ENCODE data around the gene KRT24. TPM values are rescaled to one million over a fixed set of nuclear protein-coding genes. Genes with fewer than 3 reads are reported as not detected.

KRT24 gene
- total RNA-seq, 6 experiments from 2014 or later, result not detected

DNA sequence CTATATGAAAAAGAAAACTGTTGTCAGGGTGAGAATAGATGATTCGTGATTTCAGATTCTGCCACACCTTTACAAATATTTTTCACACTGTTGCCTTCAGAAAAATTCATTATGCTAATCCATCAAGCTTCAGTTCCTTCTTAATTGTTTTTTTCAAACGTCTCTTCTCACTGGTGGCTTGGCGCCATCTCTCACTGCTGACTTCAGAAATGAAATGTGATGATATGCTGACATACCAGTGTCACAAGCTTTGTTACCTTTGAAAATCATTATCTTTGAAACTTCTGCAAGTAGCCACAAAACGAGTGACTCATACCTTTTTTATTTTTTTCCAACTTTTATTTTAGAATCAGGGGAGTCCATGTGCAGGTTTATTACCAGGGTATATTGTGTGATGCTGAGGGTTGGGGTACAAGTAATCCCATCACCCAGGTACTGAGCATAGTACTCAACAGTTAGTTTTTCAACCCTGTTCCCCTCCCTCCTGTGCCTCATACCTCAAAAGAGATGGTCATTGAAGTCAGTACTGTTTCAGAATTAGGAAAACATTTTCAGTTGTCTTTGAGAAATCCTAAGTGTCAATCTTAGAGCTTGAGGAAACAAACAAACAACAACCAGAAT, 24.5 kb downstream of the KRT24 start:
- Mint-ChIP-seq H3K36me3 (ENCODE audit: low read depth) (no peaks in the 10 kb centered on the region), H3K4me1 (ENCODE audit: low read depth) (no peaks in the 10 kb centered on the region), H3K27ac (no peak overlapping the region), H3K4me3 (no peak overlapping the region), H3K9me3 (no peaks in the 10 kb centered on the region), H3K27me3 (ENCODE audit: insufficient read depth) (peaks cover 36% of the 10 kb centered on the region)
- DNase-seq, result no peak
- TF ChIP-seq, protein P1, sequence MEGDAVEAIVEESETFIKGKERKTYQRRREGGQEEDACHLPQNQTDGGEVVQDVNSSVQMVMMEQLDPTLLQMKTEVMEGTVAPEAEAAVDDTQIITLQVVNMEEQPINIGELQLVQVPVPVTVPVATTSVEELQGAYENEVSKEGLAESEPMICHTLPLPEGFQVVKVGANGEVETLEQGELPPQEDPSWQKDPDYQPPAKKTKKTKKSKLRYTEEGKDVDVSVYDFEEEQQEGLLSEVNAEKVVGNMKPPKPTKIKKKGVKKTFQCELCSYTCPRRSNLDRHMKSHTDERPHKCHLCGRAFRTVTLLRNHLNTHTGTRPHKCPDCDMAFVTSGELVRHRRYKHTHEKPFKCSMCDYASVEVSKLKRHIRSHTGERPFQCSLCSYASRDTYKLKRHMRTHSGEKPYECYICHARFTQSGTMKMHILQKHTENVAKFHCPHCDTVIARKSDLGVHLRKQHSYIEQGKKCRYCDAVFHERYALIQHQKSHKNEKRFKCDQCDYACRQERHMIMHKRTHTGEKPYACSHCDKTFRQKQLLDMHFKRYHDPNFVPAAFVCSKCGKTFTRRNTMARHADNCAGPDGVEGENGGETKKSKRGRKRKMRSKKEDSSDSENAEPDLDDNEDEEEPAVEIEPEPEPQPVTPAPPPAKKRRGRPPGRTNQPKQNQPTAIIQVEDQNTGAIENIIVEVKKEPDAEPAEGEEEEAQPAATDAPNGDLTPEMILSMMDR (IDR thresholded peaks at IDR 0.05), result no peak

DNA sequence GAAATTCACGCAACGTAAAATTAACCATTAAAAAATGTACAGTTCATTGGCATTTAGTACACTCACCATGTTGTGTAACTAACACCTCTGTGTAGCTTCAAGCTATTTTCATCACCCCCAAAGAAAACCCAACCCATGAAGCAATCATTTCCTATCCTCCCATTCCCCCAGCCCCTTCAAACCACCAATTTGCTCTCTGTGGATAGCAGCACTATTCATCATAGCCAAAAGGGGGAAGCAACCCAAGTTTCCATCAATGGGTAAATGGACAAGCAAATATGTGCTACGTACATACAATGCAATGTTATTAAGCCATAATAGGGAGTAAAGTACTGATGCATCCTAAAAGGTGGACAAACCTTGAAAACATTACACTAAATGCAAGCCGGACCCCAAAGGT, 27.6 kb downstream of the KRT24 start:
- Mint-ChIP-seq H3K27ac (no peak overlapping the region), H3K4me1 (ENCODE audit: low read depth) (no peaks in the 10 kb centered on the region), H3K27me3 (ENCODE audit: insufficient read depth) (peaks cover 47% of the 10 kb centered on the region), H3K36me3 (ENCODE audit: low read depth) (no peaks in the 10 kb centered on the region), H3K9me3 (no peaks in the 10 kb centered on the region), H3K4me3 (no peak overlapping the region)
- DNase-seq, result no peak
- TF ChIP-seq, protein P1 (IDR thresholded peaks at IDR 0.05), result no peak

DNA sequence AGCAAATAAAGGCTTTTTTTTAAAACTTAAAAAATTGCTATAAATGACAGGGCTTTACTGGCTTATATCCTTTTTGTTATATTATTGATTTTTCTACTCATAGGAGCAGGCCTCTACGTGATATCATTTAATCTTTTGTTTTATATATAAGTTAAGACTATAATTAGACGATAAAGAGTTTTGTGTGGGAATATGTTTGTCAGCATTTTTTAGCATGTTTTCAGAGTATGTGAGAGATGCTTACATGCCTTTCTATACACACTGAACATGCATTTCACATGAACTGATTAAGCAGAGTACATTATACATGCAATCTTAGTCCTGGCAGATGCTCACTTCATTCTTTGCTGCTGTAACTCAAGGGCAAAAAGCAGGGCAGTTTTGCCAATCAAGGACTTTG, 30.9 kb downstream of the KRT24 start:
- H3K4me1 Mint-ChIP-seq (ENCODE audit: low read depth), result no peaks in the 10 kb centered on the region
- H3K9me3 Mint-ChIP-seq, result no peaks in the 10 kb centered on the region
- no peak overlapping the region for H3K27ac Mint-ChIP-seq
- peaks cover 55% of the 10 kb centered on the region for H3K27me3 Mint-ChIP-seq (ENCODE audit: insufficient read depth)
- DNase-seq, result no peak
- TF ChIP-seq, protein P1 (IDR thresholded peaks at IDR 0.05), result no peak
- H3K36me3 Mint-ChIP-seq (ENCODE audit: low read depth), result no peaks in the 10 kb centered on the region
- no peak overlapping the region for H3K4me3 Mint-ChIP-seq

DNA sequence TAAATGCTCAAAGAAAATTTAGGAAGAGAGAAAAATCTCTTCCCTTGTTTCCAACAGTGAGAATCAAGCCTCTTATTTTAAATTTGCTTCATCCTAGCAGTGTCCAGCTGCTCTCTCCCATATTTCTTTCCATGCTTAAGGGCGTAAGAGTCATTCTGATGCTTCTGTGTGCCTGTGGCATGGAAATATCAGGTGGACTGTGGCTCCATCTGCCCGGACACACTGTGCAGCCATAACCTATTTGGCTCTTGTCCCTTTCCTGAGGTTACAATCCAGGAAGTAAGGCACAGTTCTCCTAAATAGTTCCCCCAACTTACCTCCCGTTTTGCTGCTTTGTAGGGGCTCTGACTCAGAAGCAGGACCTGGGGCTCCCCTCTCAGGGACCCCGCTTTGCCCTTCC, 32.3 kb downstream of the KRT24 start:
- no peaks in the 10 kb centered on the region for H3K4me1 Mint-ChIP-seq (ENCODE audit: low read depth)
- no peak overlapping the region for H3K4me3 Mint-ChIP-seq
- no peaks in the 10 kb centered on the region for H3K9me3 Mint-ChIP-seq
- peaks cover 54% of the 10 kb centered on the region for H3K27me3 Mint-ChIP-seq (ENCODE audit: insufficient read depth)
- no peaks in the 10 kb centered on the region for H3K36me3 Mint-ChIP-seq (ENCODE audit: low read depth)
- no peak for DNase-seq
- H3K27ac Mint-ChIP-seq, result no peak overlapping the region
- TF ChIP-seq, protein P1 (IDR thresholded peaks at IDR 0.05), result no peak

DNA sequence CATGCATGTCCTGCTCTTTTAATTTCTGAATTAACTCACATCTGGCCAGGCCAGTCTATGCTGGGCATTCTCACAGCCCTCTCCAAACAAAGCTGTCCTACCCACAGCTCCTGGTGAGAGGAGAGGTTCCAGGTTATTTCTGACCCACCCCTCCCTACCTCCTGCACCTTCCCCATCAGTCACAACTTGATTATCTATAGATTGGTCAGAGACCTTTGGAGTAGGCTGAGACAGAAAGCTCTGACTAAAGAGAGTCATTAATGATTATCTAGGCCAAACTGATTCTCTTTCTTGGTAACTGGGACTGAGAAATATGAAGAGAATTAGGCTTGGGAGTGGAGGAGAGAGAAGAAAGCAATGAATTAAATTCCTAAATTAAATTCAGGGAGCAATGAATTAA, 37.2 kb downstream of the KRT24 start:
- DNase-seq, result no peak

More for the DNA sequence above, 37.2 kb downstream of the KRT24 start:
- Mint-ChIP-seq H3K27ac (no peak overlapping the region), H3K9me3 (no peaks in the 10 kb centered on the region), H3K27me3 (ENCODE audit: insufficient read depth) (peaks cover 62% of the 10 kb centered on the region), H3K4me1 (ENCODE audit: low read depth) (no peaks in the 10 kb centered on the region; the same call in 1 of the 2 replicates), H3K36me3 (ENCODE audit: low read depth) (no peaks in the 10 kb centered on the region), H3K4me3 (no peak overlapping the region)
- TF ChIP-seq, protein P1 (IDR thresholded peaks at IDR 0.05), result no peak
